Measurements from ENCODE around the gene NT5DC3.

NT5DC3 gene

DNA sequence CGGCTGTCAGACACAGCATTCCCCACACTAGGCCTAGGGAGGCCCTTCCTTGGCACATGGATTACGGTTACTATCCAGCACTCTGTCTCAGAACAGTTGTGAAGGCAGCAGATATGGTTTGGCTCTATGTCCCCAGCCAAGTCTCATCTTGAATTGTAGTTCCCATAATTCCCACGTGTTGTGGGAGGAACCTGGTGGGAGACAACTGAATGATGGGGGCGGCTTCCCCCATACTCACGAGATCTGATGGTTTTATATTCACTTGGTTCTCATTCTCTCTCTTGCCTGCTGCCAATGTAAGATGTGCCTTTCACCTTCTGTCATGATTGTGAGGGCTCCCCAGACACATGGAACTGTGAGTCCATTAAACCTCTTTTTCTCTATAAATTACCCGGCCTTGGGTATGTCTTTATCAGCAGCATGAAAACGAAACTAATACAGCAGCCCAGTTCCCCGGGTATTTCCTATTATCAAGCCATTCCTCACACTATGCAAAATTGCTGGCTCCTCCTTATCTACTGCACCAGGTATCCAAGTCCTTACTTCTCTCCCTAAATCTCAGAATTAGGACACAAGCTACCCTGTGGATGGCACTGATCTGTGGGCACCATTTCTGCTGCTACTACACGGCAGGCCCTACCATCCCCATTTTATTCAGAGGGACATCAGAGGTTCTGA, 33.3 kb downstream of the NT5DC3 start:
- TF ChIP-seq, protein P1, sequence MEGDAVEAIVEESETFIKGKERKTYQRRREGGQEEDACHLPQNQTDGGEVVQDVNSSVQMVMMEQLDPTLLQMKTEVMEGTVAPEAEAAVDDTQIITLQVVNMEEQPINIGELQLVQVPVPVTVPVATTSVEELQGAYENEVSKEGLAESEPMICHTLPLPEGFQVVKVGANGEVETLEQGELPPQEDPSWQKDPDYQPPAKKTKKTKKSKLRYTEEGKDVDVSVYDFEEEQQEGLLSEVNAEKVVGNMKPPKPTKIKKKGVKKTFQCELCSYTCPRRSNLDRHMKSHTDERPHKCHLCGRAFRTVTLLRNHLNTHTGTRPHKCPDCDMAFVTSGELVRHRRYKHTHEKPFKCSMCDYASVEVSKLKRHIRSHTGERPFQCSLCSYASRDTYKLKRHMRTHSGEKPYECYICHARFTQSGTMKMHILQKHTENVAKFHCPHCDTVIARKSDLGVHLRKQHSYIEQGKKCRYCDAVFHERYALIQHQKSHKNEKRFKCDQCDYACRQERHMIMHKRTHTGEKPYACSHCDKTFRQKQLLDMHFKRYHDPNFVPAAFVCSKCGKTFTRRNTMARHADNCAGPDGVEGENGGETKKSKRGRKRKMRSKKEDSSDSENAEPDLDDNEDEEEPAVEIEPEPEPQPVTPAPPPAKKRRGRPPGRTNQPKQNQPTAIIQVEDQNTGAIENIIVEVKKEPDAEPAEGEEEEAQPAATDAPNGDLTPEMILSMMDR (IDR thresholded peaks at IDR 0.05; ENCODE audit: extremely low read depth, insufficient read depth, missing control alignments): no peak
- in situ Hi-C loops (cut with MboI; ENCODE audit: low pct_unique_long_range_greater_than_20kb, low sequenced_read_pairs, unreplicated experiment): no loop called here
- DNase-seq (ENCODE audit: low spot score): no peak

DNA sequence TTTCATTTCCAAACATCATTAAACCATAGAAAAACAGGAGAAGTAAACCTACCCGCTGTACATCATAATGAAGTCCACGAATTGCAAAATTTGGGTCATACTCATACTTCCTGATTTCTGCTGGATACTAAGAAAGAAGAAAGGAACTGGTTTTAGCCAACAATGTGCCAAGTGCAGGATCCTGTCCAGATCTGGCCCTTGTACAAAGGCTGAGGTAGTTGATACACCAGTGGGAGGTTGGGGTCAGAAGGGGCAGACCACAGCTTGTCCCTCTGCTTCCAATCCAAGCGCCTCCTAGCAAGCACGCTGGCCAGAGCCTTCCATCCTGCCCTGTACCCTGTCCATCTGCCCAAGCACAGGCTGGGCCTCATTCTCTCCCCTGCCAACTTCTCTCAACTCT, 34.2 kb downstream of the NT5DC3 start:
- TF ChIP-seq, protein P1 (IDR thresholded peaks at IDR 0.05; ENCODE audit: extremely low read depth, insufficient read depth, missing control alignments): no peak
- in situ Hi-C loops (cut with MboI; ENCODE audit: low pct_unique_long_range_greater_than_20kb, low sequenced_read_pairs, unreplicated experiment): no loop called here

DNA sequence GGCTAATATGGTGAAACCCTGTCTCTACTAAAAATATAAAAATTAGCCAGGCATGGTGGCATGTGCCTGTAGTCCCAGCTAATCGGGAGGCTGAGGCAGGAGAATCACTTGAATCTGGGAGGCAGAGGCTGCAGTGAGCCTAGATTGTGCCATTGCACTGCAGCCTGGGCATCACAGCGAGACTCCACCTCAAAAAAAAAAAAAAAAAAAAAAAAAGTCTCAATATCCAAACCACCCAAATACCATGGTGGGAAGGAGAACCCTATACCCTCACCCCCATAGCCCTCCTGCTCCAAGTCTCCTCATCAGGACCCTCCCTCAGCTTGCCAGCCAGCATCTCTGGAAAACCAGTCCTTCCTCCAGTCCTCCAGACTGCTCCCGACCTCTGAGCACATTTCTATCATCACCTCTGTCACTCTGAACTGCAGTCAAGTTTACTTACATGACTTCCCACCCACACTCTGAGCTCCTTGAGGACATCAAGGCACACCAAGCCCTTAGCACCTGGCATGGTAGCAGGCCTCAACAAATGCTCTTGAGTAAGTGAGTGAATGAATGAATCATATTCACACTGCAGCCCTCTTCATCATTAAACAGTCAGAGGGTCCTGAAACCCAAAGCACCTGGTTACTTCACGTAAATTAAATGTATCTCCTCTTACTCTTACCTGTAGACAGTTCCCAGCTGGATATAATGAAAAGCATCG, 35.2 kb downstream of the NT5DC3 start:
- no peak for DNase-seq (ENCODE audit: low spot score)
- in situ Hi-C loops (cut with MboI; ENCODE audit: low pct_unique_long_range_greater_than_20kb, low sequenced_read_pairs, unreplicated experiment): no loop called here

More for the DNA sequence above, 34.2 kb downstream of the NT5DC3 start:
- DNase-seq (ENCODE audit: low spot score): no peak

GRCh38 chr12:103803847-103804246, 37.2 kb downstream of the NT5DC3 start:
- TF ChIP-seq, protein P1 (IDR thresholded peaks at IDR 0.05; ENCODE audit: extremely low read depth, insufficient read depth, missing control alignments): no peak
- no peak for DNase-seq (ENCODE audit: low spot score)
- in situ Hi-C loops (cut with MboI; ENCODE audit: low pct_unique_long_range_greater_than_20kb, low sequenced_read_pairs, unreplicated experiment): no loop called here

More for the DNA sequence above, 35.2 kb downstream of the NT5DC3 start:
- TF ChIP-seq, protein P1 (IDR thresholded peaks at IDR 0.05; ENCODE audit: extremely low read depth, insufficient read depth, missing control alignments): no peak

- in situ Hi-C loops (cut with MboI; ENCODE audit: low pct_unique_long_range_greater_than_20kb, low sequenced_read_pairs, unreplicated experiment): no loop called here
- TF ChIP-seq, protein P1 (IDR thresholded peaks at IDR 0.05; ENCODE audit: extremely low read depth, insufficient read depth, missing control alignments): no peak
- DNase-seq (ENCODE audit: low spot score): no peak
Observed at GRCh38 chr12:103802586-103802886, 38.5 kb downstream of the NT5DC3 start.

DNA sequence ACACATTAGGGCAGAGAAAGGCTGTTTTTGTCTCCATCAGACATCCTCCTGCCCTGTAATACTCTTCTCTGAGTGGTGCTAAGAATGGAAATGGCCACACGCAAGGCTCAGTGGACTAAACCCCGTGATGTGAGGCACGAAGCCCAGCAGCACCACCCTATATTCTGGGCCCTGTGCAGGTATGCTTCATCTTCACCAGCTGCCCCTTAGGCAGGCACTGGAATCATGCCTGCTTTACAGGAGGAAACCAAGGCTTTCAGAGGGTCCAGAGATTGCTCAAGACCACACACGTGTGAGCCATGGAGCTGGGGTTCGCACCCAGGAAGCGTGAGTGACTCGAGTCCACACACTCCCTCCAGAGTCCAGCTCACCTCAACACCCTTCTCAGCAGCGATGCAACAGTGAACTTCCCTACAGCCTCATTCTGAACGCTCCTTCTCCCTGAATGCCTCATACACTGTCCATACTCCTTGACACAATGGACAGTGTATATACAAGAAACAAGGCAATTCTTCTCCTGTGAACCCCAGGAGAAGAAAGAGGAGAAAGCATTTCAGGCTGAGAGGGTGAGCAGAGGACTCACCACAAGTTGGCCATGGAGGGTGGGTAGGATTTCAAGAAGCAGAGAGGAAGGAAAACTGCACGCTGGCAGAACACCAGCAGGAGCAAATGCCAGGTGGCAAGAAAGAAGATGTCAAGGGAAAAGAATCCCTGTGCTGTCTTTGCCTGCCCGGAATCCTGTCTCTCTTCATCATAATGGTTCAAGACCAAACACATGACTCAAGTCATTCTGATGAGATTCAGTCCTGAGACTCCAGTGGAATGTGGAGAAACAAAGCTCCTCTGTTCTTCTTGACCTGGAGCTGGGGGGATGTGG, 39.1 kb downstream of the NT5DC3 start:
- in situ Hi-C loops (cut with MboI; ENCODE audit: low pct_unique_long_range_greater_than_20kb, low sequenced_read_pairs, unreplicated experiment): no loop called here
- TF ChIP-seq, protein P1 (IDR thresholded peaks at IDR 0.05; ENCODE audit: extremely low read depth, insufficient read depth, missing control alignments): no peak
- DNase-seq (ENCODE audit: low spot score): no peak

Measured in GM13977 (cell line).